Measurements from ENCODE around the gene CRYBG1.

CRYBG1 gene

GRCh38 chr6:106430466-106430865 lies 69.9 kb downstream of the CRYBG1 start:
- no peak for DNase-seq

GRCh38 chr6:106431405-106431804 lies 70.9 kb downstream of the CRYBG1 start:
- no peak for DNase-seq

GRCh38 chr6:106431972-106432371 lies 71.5 kb downstream of the CRYBG1 start:
- no peak for DNase-seq

GRCh38 chr6:106434530-106434929 lies 74.0 kb downstream of the CRYBG1 start:
- no peak for DNase-seq

- DNase-seq: no peak
These were observed 78.9 kb downstream of the CRYBG1 start for GRCh38 chr6:106439459-106439858.

- DNase-seq: no peak
These were observed 80.0 kb downstream of the CRYBG1 start for GRCh38 chr6:106440546-106440945.

- no peak for DNase-seq
These were observed 81.9 kb downstream of the CRYBG1 start for GRCh38 chr6:106442395-106442794.

- DNase-seq: no peak
These were observed 84.4 kb downstream of the CRYBG1 start for GRCh38 chr6:106444777-106445507.

- no peak for DNase-seq
These were observed 85.0 kb downstream of the CRYBG1 start for GRCh38 chr6:106445508-106445878.

- DNase-seq: no peak
These were observed 85.9 kb downstream of the CRYBG1 start for GRCh38 chr6:106446287-106446885.

- no peak for DNase-seq
These were observed 86.5 kb downstream of the CRYBG1 start for GRCh38 chr6:106446983-106447382.

GRCh38 chr6:106448000-106448426 lies 87.5 kb downstream of the CRYBG1 start:
- DNase-seq: no peak

- DNase-seq: no peak
These were observed 90.1 kb downstream of the CRYBG1 start for GRCh38 chr6:106450653-106451052.

- DNase-seq: no peak
These were observed 90.9 kb downstream of the CRYBG1 start for GRCh38 chr6:106451439-106451838.

- no peak for DNase-seq
These were observed 92.1 kb downstream of the CRYBG1 start for GRCh38 chr6:106452628-106453027.

GRCh38 chr6:106453756-106454367 lies 93.3 kb downstream of the CRYBG1 start:
- no peak for DNase-seq

- DNase-seq: no peak
These were observed 96.2 kb downstream of the CRYBG1 start for GRCh38 chr6:106456756-106457155.

GRCh38 chr6:106458021-106458986 lies 97.8 kb downstream of the CRYBG1 start:
- DNase-seq: no peak

- no peak for DNase-seq
These were observed 100.0 kb downstream of the CRYBG1 start for GRCh38 chr6:106460481-106460880.

GRCh38 chr6:106461084-106461483 lies 100.6 kb downstream of the CRYBG1 start:
- DNase-seq: no peak

GRCh38 chr6:106462923-106463557 lies 102.5 kb downstream of the CRYBG1 start:
- DNase-seq: no peak

- no peak for DNase-seq
These were observed 105.7 kb downstream of the CRYBG1 start for GRCh38 chr6:106466211-106466610.

- DNase-seq: no peak
These were observed 108.4 kb downstream of the CRYBG1 start for GRCh38 chr6:106468935-106469334.
